Measurements from ENCODE around the gene DRD1. TPM values are rescaled to one million over a fixed set of nuclear protein-coding genes. Genes with fewer than 3 reads are reported as not detected.

Gene DRD1
- total and polyA plus RNA-seq, 2 experiments from 2014 or later = 0.25 to 1.2 TPM

- H3K27ac ChIP-seq = no peak overlapping the region
- H3K9me3 ChIP-seq (ENCODE audit: low read depth) = no peaks in the 10 kb centered on the region
- no peak overlapping the region for H3K4me2 ChIP-seq
- no peaks in the 10 kb centered on the region for H3K9me2 ChIP-seq (replicated peaks; ENCODE audit: insufficient read depth)
- WGBS (ENCODE audit: low lambda C conversion rate, missing lambda C conversion rate) = 63% methylated on average over 5 of the region's 5 CpGs
- no peak overlapping the region for H3K4me3 ChIP-seq
- DNase-seq (ENCODE audit: low spot score) = no peak
- H3K27me3 ChIP-seq = no peaks in the 10 kb centered on the region
- TF ChIP-seq CTCF (IDR thresholded peaks at IDR 0.05; ENCODE audit: poor library complexity) = no peak
- no peak for TF ChIP-seq EZH2 (IDR thresholded peaks at IDR 0.05; ENCODE audit: borderline replicate concordance)
- no peak for TF ChIP-seq EZH2phosphoT487 (IDR thresholded peaks at IDR 0.05; ENCODE audit: low read depth, severe bottlenecking, unreplicated experiment)
- no peaks in the 10 kb centered on the region for H3K4me1 ChIP-seq (ENCODE audit: insufficient read depth)
- H2AFZ ChIP-seq = no peak overlapping the region
- H4K20me1 ChIP-seq (ENCODE audit: insufficient read depth, poor library complexity, severe bottlenecking) = no peaks in the 10 kb centered on the region
- H3K79me2 ChIP-seq = no peaks in the 10 kb centered on the region
- H3K36me3 ChIP-seq (replicated peaks; ENCODE audit: insufficient read depth, low read depth) = no peaks in the 10 kb centered on the region
These were observed 49.4 kb downstream of the DRD1 start for GRCh38 chr5:175394601-175395000.

GRCh38 chr5:175393897-175394296 lies 50.1 kb downstream of the DRD1 start:
- no peaks in the 10 kb centered on the region for H3K27me3 ChIP-seq
- H3K4me3 ChIP-seq = no peak overlapping the region
- no peaks in the 10 kb centered on the region for H3K79me2 ChIP-seq
- no peak for DNase-seq (ENCODE audit: low spot score)
- 87% methylated on average over 4 of the region's 4 CpGs for WGBS (ENCODE audit: low lambda C conversion rate, missing lambda C conversion rate)
- no peak overlapping the region for H2AFZ ChIP-seq
- H3K9me2 ChIP-seq (replicated peaks; ENCODE audit: insufficient read depth) = no peaks in the 10 kb centered on the region
- H3K27ac ChIP-seq = no peak overlapping the region
- H3K9me3 ChIP-seq (ENCODE audit: low read depth) = no peaks in the 10 kb centered on the region
- no peaks in the 10 kb centered on the region for H3K36me3 ChIP-seq (replicated peaks; ENCODE audit: insufficient read depth, low read depth)
- no peak overlapping the region for H3K4me2 ChIP-seq
- H4K20me1 ChIP-seq (ENCODE audit: insufficient read depth, poor library complexity, severe bottlenecking) = no peaks in the 10 kb centered on the region
- TF ChIP-seq EZH2phosphoT487 (IDR thresholded peaks at IDR 0.05; ENCODE audit: low read depth, severe bottlenecking, unreplicated experiment) (no peak), EZH2 (IDR thresholded peaks at IDR 0.05; ENCODE audit: borderline replicate concordance) (no peak), CTCF (IDR thresholded peaks at IDR 0.05; ENCODE audit: poor library complexity) (no peak)
- no peaks in the 10 kb centered on the region for H3K4me1 ChIP-seq (ENCODE audit: insufficient read depth)

- no peak overlapping the region for H3K4me3 ChIP-seq
- no peak overlapping the region for H2AFZ ChIP-seq
- 91% methylated on average over 5 of the region's 5 CpGs for WGBS (ENCODE audit: low lambda C conversion rate, missing lambda C conversion rate)
- no peaks in the 10 kb centered on the region for H4K20me1 ChIP-seq (ENCODE audit: insufficient read depth, poor library complexity, severe bottlenecking)
- no peaks in the 10 kb centered on the region for H3K36me3 ChIP-seq (replicated peaks; ENCODE audit: insufficient read depth, low read depth)
- no peaks in the 10 kb centered on the region for H3K79me2 ChIP-seq
- H3K27me3 ChIP-seq = no peaks in the 10 kb centered on the region
- DNase-seq (ENCODE audit: low spot score) = no peak
- no peak overlapping the region for H3K27ac ChIP-seq
- H3K9me3 ChIP-seq (ENCODE audit: low read depth) = no peaks in the 10 kb centered on the region
- TF ChIP-seq EZH2phosphoT487 (IDR thresholded peaks at IDR 0.05; ENCODE audit: low read depth, severe bottlenecking, unreplicated experiment) (no peak), EZH2 (IDR thresholded peaks at IDR 0.05; ENCODE audit: borderline replicate concordance) (no peak), CTCF (IDR thresholded peaks at IDR 0.05; ENCODE audit: poor library complexity) (no peak)
- no peaks in the 10 kb centered on the region for H3K9me2 ChIP-seq (replicated peaks; ENCODE audit: insufficient read depth)
- no peaks in the 10 kb centered on the region for H3K4me1 ChIP-seq (ENCODE audit: insufficient read depth)
- no peak overlapping the region for H3K4me2 ChIP-seq
These were observed 51.7 kb downstream of the DRD1 start for GRCh38 chr5:175392236-175392635.
